PC-3 (cell line): Measurements from ENCODE around the gene GNB1. TPM values are rescaled to one million over a fixed set of nuclear protein-coding genes. Genes with fewer than 3 reads are reported as not detected.

ENCODE experiments used
- ATAC-seq: fragments of 200-7000 bp; cut with Tn5 transposase; 2 replicates; pipeline ENCODE4 v1.9.1; 2020; ENCODE audit warnings: mild to moderate bottlenecking, moderate library complexity
- BruUV-seq: library from RNA; stranded (reverse); fragments of 400-500 nt; replicated peaks from 2 replicates; lab custom pipeline; 2021; lab: Mats Ljungman, UMichigan
- CTCF ChIA-PET: fragments of 300-600 bp; sonication (Branson Sonifier 250); formaldehyde crosslinking; loops from one replicate; lab custom pipeline; 2022; ENCODE audit warnings: antibody characterized with exemption; lab: Charles Lee
- POLR2A ChIA-PET: fragments of 300-600 bp; sonication (Branson Sonifier 250); formaldehyde crosslinking; loops from one replicate; lab custom pipeline; 2022; ENCODE audit warnings: antibody characterized with exemption; ENCODE audit not compliant: unreplicated experiment; lab: Charles Lee
- DNase-seq: peaks from one replicate; pipeline ENCODE4 v3.0.0-alpha.2; 2015
- H2AFZ ChIP-seq: fragments of 300-600 bp; sonication (generic); 2 replicates; pipeline ENCODE4 v1.6.0; 2016; ENCODE audit warnings: antibody characterized with exemption, low read length
- H3F3A ChIP-seq: fragments of 300-600 bp; sonication (generic); one replicate; pipeline ENCODE4 v1.6.0; 2017; ENCODE audit warnings: antibody characterized with exemption, low read length, control low read depth, mild to moderate bottlenecking; ENCODE audit not compliant: unreplicated experiment
- H3K27ac ChIP-seq: fragments of 300-600 bp; sonication (generic); 2 replicates; pipeline ENCODE4 v1.5.1; 2016; ENCODE audit warnings: mild to moderate bottlenecking, low read length
- H3K27me3 ChIP-seq: fragments of 300-600 bp; sonication (generic); 2 replicates; pipeline ENCODE4 v1.6.1; 2016; ENCODE audit warnings: low read length, mixed read lengths
- H3K36me3 ChIP-seq: fragments of 300-600 bp; sonication (generic); 2 replicates; pipeline ENCODE4 v1.6.1; 2016; ENCODE audit warnings: low read depth, mixed run types, low read length, mixed read lengths
- H3K4me1 ChIP-seq: fragments of 300-600 bp; sonication (generic); 2 replicates; pipeline ENCODE4 v1.5.1; 2016; ENCODE audit warnings: low read length; ENCODE audit not compliant: insufficient read depth
- H3K4me2 ChIP-seq: fragments of 300-600 bp; sonication (generic); 2 replicates; pipeline ENCODE4 v1.6.0; 2016; ENCODE audit warnings: low read length
- H3K4me3 ChIP-seq: fragments of 300-600 bp; sonication (generic); 2 replicates; pipeline ENCODE4 v1.5.1; 2016; ENCODE audit warnings: mild to moderate bottlenecking, low read length, mixed read lengths
- H3K79me2 ChIP-seq: fragments of 300-600 bp; sonication (generic); 2 replicates; pipeline ENCODE4 v1.6.1; 2017; ENCODE audit warnings: low read length, mixed read lengths
- H3K9ac ChIP-seq: fragments of 300-600 bp; sonication (generic); 2 replicates; pipeline ENCODE4 v1.6.0; 2016; ENCODE audit warnings: mild to moderate bottlenecking, low read length
- H3K9me2 ChIP-seq: fragments of 300-600 bp; sonication (generic); replicated peaks from 2 replicates; pipeline ENCODE4 v1.6.1; 2016; ENCODE audit warnings: mixed run types, low read length, mixed read lengths
- H3K9me3 ChIP-seq: fragments of 300-600 bp; sonication (generic); 2 replicates; pipeline ENCODE4 v1.6.1; 2016; ENCODE audit warnings: low read length, mixed read lengths
- H4K20me1 ChIP-seq: fragments of 300-600 bp; sonication (generic); 2 replicates; pipeline ENCODE4 v1.6.1; 2016; ENCODE audit warnings: low read length, mixed read lengths
- EZH2 ChIP-seq: fragments of 300-600 bp; sonication (generic); IDR thresholded peaks from one replicate; pipeline ENCODE4 v1.6.1; 2017; ENCODE audit warnings: antibody characterized with exemption, mild to moderate bottlenecking, low read length; ENCODE audit not compliant: unreplicated experiment
- EZH2phosphoT487 ChIP-seq: fragments of 300-600 bp; sonication (generic); IDR thresholded peaks from 2 replicates; pipeline ENCODE4 v1.6.1; 2018; ENCODE audit warnings: mild to moderate bottlenecking, antibody characterized with exemption, low read length, borderline replicate concordance
- intact Hi-C: fragments of 100-400 bp; cut with micrococcal nuclease; formaldehyde crosslinking; loops from 2 replicates; pipeline ENCODE4 v1.9.0; 2023
- total RNA-seq: library from RNA; depleted of rRNA; stranded (reverse); fragments of >200 nt; gene quantifications from 2 replicates; pipeline ENCODE4 v1.2.3, GENCODE V29; 2014
- TF ChIP-seq, protein P1 (sequence below): fragments of 300-600 bp; sonication (generic); conservative IDR thresholded peaks from 2 replicates; pipeline ENCODE4 v1.5.1; 2017; ENCODE audit warnings: antibody characterized with exemption, low read depth, mild to moderate bottlenecking, low read length

The GNB1 gene
- total RNA-seq, 1 experiment from 2014 or later, result 125 TPM

DNA sequence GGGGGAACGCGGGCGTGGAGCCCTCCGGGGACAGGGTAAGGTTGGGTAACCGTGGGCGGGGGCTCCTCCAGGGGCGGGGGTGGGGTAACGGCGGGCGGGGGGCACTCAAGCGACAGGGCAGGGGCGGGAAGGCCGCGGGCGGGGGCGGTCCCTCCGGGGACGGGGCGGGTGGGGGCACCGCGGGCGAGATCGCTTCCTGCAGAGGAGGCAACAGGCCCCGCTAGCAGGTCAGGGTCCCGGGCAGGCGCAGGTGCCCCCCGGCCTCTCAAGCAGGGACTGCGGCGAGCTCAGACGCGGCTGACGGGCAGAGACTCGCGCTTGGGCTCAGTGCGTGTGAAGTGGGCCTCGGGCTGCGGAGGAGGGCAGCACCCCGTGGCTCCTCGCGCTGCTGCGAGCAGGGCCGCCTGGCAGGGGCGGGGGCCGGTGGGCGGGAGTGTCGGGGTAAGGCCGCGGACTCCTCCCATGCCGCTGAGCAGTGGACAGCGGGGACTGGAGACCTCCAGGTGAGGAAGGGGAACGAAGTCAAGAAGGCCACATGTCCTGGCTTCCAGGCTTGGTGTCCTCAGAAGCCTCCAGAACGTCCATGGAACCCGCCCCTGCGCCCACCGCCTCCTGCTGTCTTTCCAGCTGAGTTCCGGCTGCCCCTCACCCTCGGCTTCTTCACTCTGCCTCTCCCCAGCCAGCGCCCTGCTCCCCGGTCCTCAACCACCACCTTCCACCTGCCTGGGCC, 627 bp upstream of the GNB1 start:
- H3K4me3 ChIP-seq, result peak overlapping the region; percentile 76
- H3K27me3 ChIP-seq, result no peaks in the 10 kb centered on the region
- no peaks in the 10 kb centered on the region for H3K9me3 ChIP-seq
- no peaks in the 10 kb centered on the region for H3F3A ChIP-seq
- BruUV-seq, result no TSS peak
- DNase-seq (peak; percentile 75), ATAC-seq (peak; percentile 61)
- H3K4me2 ChIP-seq, result peak overlapping the region; percentile 99
- peak overlapping the region; percentile 71 for H2AFZ ChIP-seq
- H3K79me2 ChIP-seq, result peaks cover 50% of the 10 kb centered on the region
- POLR2A ChIA-PET, result interaction anchor here (0.6 kb wide), 1 partner anchor 159 kb away, joined by 4 read pairs; no protein-coding TSS in a partner anchor
- no peaks in the 10 kb centered on the region for H3K36me3 ChIP-seq
- H3K9me2 ChIP-seq, result no peaks in the 10 kb centered on the region
- intact Hi-C loops, result loop anchor here (2.0 kb wide), 1 partner anchor 17 kb away; no protein-coding TSS in a partner anchor
- H3K27ac ChIP-seq, result peak overlapping the region; percentile 33
- peaks cover 35% of the 10 kb centered on the region for H4K20me1 ChIP-seq
- peak overlapping the region; percentile 80 for H3K9ac ChIP-seq
- H3K4me1 ChIP-seq, result peaks cover 45% of the 10 kb centered on the region
- CTCF ChIA-PET, result interaction anchor here (0.9 to 1.0 kb wide), 2 partner anchors 14 to 17 kb away, joined by 3 to 6 read pairs; no protein-coding TSS in a partner anchor
- TF ChIP-seq EZH2phosphoT487, result no peak
- no peak for TF ChIP-seq EZH2
- TF ChIP-seq, protein P1, sequence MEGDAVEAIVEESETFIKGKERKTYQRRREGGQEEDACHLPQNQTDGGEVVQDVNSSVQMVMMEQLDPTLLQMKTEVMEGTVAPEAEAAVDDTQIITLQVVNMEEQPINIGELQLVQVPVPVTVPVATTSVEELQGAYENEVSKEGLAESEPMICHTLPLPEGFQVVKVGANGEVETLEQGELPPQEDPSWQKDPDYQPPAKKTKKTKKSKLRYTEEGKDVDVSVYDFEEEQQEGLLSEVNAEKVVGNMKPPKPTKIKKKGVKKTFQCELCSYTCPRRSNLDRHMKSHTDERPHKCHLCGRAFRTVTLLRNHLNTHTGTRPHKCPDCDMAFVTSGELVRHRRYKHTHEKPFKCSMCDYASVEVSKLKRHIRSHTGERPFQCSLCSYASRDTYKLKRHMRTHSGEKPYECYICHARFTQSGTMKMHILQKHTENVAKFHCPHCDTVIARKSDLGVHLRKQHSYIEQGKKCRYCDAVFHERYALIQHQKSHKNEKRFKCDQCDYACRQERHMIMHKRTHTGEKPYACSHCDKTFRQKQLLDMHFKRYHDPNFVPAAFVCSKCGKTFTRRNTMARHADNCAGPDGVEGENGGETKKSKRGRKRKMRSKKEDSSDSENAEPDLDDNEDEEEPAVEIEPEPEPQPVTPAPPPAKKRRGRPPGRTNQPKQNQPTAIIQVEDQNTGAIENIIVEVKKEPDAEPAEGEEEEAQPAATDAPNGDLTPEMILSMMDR, result no peak

DNA sequence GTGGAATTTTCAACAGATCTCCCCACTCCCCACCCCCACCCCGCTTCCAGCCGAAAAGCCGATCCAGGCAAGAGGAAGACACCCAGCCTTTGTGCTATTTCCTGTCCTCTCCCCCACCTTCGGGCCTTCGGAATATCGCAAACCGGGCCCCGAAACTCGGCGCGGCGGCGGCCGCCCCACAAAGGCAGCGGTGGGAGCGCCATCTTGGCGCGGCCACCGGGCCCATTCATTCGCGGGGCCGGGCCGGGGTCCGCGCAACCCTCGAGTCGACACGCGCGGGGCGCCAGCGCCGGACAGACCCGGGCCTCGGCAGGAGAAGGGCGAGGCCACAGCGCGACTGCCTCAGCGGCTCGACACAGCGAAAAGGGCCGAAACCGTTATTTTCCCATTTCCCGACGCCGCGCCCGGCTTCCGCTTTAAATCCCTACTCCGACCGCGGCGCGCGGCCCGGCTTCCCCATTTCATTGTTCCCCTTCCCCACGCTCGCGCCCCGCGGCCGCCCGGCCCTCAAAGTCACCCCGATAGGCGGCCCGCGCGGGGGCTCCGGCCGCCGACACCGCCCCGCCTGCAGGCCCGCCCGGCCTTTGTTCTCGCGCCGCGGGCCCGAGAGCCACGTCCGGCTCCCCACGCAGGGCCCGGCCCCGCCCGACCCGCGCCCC, 911 bp downstream of the GNB1 start:
- Histone ChIP-seq H3K27me3 (no peaks in the 10 kb centered on the region), H4K20me1 (peaks cover 44% of the 10 kb centered on the region), H3K36me3 (no peaks in the 10 kb centered on the region), H2AFZ (peak overlapping the region; percentile 51; the same call in 1 of the 2 replicates), H3F3A (no peaks in the 10 kb centered on the region), H3K9me3 (no peaks in the 10 kb centered on the region), H3K4me1 (peaks cover 44% of the 10 kb centered on the region), H3K4me3 (peak overlapping the region; percentile 93), H3K9me2 (no peaks in the 10 kb centered on the region), H3K79me2 (peaks cover 66% of the 10 kb centered on the region), H3K9ac (peak overlapping the region; percentile 93), H3K27ac (peak overlapping the region; percentile 26), H3K4me2 (peak overlapping the region; percentile 85)
- DNase-seq (peak; percentile 35), ATAC-seq (peak; percentile 11)
- BruUV-seq, result no TSS peak
- intact Hi-C loops, result loop anchor here (2.0 kb wide), 2 partner anchors 19 to 31 kb away; no protein-coding TSS in a partner anchor
- TF ChIP-seq EZH2 (no peak), EZH2phosphoT487 (no peak)
- TF ChIP-seq, protein P1, result no peak
- ChIA-PET CTCF (no interaction called here), POLR2A (no interaction called here)
